Gastrocnemius medialis (tissue), 4 donors: ENCODE measurements around the gene ANKS6. TPM values are rescaled to one million over a fixed set of nuclear protein-coding genes. Genes with fewer than 3 reads are reported as not detected.

Source experiments
- ATAC-seq, 2 donors: fragments of 150-250 bp; one replicate each; pipeline ENCODE4 v1.9.1; 2016
- DNase-seq, 2 donors: peaks; one replicate each; pipeline ENCODE4 v3.0.0-alpha.2; 2019
- H3K27ac ChIP-seq, 4 donors: fragments of 200-600 bp; sonication (generic); 1 replicate in 1 of 4; 2 replicates in 3 of 4; pipeline ENCODE4 v1.5.1; 2016 to 2018; ENCODE audit warnings: mild to moderate bottlenecking in 2 of 4, moderate library complexity in 1 of 4
- H3K27me3 ChIP-seq, 3 donors: fragments of 200-600 bp; sonication (generic) in 2 of 3; 1 replicate in 1 of 3; 2 replicates in 2 of 3; pipeline versions ENCODE4 v1.5.1 to v1.6.0; 2016 to 2019; ENCODE audit warnings: mild to moderate bottlenecking in 1 of 3, moderate library complexity in 1 of 3
- H3K36me3 ChIP-seq, 2 donors: fragments of 200-600 bp; sonication (generic) in 1 of 2; one replicate each; pipeline ENCODE4 v1.5.1; 2017 to 2018
- H3K4me1 ChIP-seq, 2 donors: fragments of 200-600 bp; sonication (generic) in 1 of 2; one replicate each; pipeline ENCODE4 v1.5.1; 2016 to 2017; ENCODE audit warnings: mild to moderate bottlenecking in 2 of 2
- H3K4me3 ChIP-seq, 4 donors: fragments of 200-600 bp; sonication (generic) in 3 of 4; 1 replicate in 1 of 4; 2 replicates in 3 of 4; pipeline ENCODE4 v1.5.1; 2016 to 2019; ENCODE audit warnings: mild to moderate bottlenecking in 2 of 4
- H3K9me3 ChIP-seq, 3 donors: fragments of 200-600 bp; sonication (generic) in 2 of 3; 1 replicate in 1 of 3; 2 replicates in 2 of 3; pipeline ENCODE4 v1.5.1; 2016 to 2019
- CTCF ChIP-seq, 5 experiments: fragments of 450-650 bp in 3 of 5; fragments of 200-600 bp in 2 of 5; sonication (generic) in 2 of 5; IDR thresholded peaks in 4 of 5; conservative IDR thresholded peaks in 1 of 5; 1 replicate in 4 of 5; 2 replicates in 1 of 5; pipeline ENCODE4 v1.5.1; 2016 to 2019; ENCODE audit warnings: antibody characterized with exemption in 5 of 5, mild to moderate bottlenecking in 3 of 5, moderate library complexity in 3 of 5
- POLR2A ChIP-seq, 2 donors: fragments of 450-650 bp; IDR thresholded peaks; one replicate each; pipeline ENCODE4 v1.6.1; 2017; ENCODE audit warnings: antibody characterized with exemption in 2 of 2, mild to moderate bottlenecking in 2 of 2, moderate library complexity in 2 of 2
- in situ Hi-C, 4 donors: fragments of 200-750 bp; cut with MboI; loops; one replicate each; pipeline versions ENCODE4 v1.15.0 to v1.8.0; 2017; ENCODE audit warnings: low sequenced_read_pairs in 4 of 4
- intact Hi-C: fragments of 100-400 bp; cut with DNase I; formaldehyde crosslinking; loops from one replicate; pipeline ENCODE4 v1.15.1; 2023; ENCODE audit warnings: low total_unique reads
- total RNA-seq, 4 donors: library from RNA; depleted of rRNA; stranded (reverse); fragments of >200 nt; gene quantifications; one replicate each; pipeline versions ENCODE4 v1.1.0 to v1.2.3, GENCODE V29; 2016

Gene ANKS6
- total RNA-seq, 4 donors from 2014 or later = 3.9 to 7.0 (median 4.4) TPM

- Histone ChIP-seq H3K9me3 (no peaks in the 10 kb centered on the region), H3K27ac (no peak overlapping the region), H3K36me3 (no peaks in the 10 kb centered on the region), H3K4me1 (no peaks in the 10 kb centered on the region), H3K27me3 (no peaks in the 10 kb centered on the region), H3K4me3 (no peak overlapping the region)
- no peak for ATAC-seq
- TF ChIP-seq CTCF (IDR thresholded peaks at IDR 0.05 in 4 of 5, conservative IDR thresholded peaks at IDR 0.05 in 1 of 5) = no peak
- TF ChIP-seq POLR2A (IDR thresholded peaks at IDR 0.05) = no peak
- in situ Hi-C loops (no loop called here), intact Hi-C loops (no loop called here)
- no peak for DNase-seq
Observed at GRCh38 chr9:98833090-98833956, 37.0 kb upstream of the ANKS6 start.

DNA sequence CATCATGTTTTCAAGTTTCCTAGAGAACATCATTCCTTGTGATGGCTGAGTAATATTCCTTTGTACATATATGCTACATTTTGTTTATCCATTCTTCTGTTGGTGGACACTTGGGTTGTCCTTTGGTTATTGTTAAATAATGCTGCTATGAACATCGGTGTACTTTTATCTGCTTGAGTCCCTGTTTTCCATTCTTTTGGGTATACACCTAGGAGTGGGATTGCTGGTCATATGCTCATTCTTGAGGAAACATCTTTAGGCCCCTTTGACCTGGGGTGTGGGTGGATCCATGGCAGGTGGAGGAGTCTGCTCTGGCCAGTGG lies 36.4 kb upstream of the ANKS6 start:
- no peaks in the 10 kb centered on the region for H3K36me3 ChIP-seq
- H3K4me3 ChIP-seq = no peak overlapping the region
- intact Hi-C loops (no loop called here), in situ Hi-C loops (no loop called here)
- H3K27ac ChIP-seq = no peak overlapping the region
- DNase-seq (no peak), ATAC-seq (no peak)
- H3K27me3 ChIP-seq = no peaks in the 10 kb centered on the region
- no peaks in the 10 kb centered on the region for H3K4me1 ChIP-seq
- TF ChIP-seq POLR2A (IDR thresholded peaks at IDR 0.05) (no peak), CTCF (IDR thresholded peaks at IDR 0.05 in 4 of 5, conservative IDR thresholded peaks at IDR 0.05 in 1 of 5) (no peak)
- no peaks in the 10 kb centered on the region for H3K9me3 ChIP-seq

GRCh38 chr9:98831696-98832095 lies 35.3 kb upstream of the ANKS6 start:
- H3K27ac ChIP-seq = no peak overlapping the region
- H3K9me3 ChIP-seq = no peaks in the 10 kb centered on the region
- ATAC-seq = no peak
- H3K27me3 ChIP-seq = no peaks in the 10 kb centered on the region
- intact Hi-C loops (no loop called here), in situ Hi-C loops (no loop called here)
- no peak for TF ChIP-seq CTCF (IDR thresholded peaks at IDR 0.05 in 4 of 5, conservative IDR thresholded peaks at IDR 0.05 in 1 of 5)
- TF ChIP-seq POLR2A (IDR thresholded peaks at IDR 0.05) = no peak
- no peak for DNase-seq
- no peaks in the 10 kb centered on the region for H3K36me3 ChIP-seq
- H3K4me3 ChIP-seq = no peak overlapping the region
- H3K4me1 ChIP-seq = no peaks in the 10 kb centered on the region

GRCh38 chr9:98830554-98830953 lies 34.2 kb upstream of the ANKS6 start:
- Histone ChIP-seq H3K27me3 (no peaks in the 10 kb centered on the region), H3K9me3 (no peaks in the 10 kb centered on the region), H3K4me1 (no peaks in the 10 kb centered on the region), H3K4me3 (no peak overlapping the region), H3K27ac (no peak overlapping the region), H3K36me3 (no peaks in the 10 kb centered on the region)
- intact Hi-C loops (no loop called here), in situ Hi-C loops (no loop called here)
- ATAC-seq (no peak), DNase-seq (no peak)
- no peak for TF ChIP-seq POLR2A (IDR thresholded peaks at IDR 0.05)
- TF ChIP-seq CTCF (IDR thresholded peaks at IDR 0.05 in 4 of 5, conservative IDR thresholded peaks at IDR 0.05 in 1 of 5) = no peak

GRCh38 chr9:98829766-98830165 lies 33.4 kb upstream of the ANKS6 start:
- Histone ChIP-seq H3K27ac (no peak overlapping the region), H3K4me1 (no peaks in the 10 kb centered on the region), H3K36me3 (no peaks in the 10 kb centered on the region), H3K4me3 (no peak overlapping the region), H3K27me3 (no peaks in the 10 kb centered on the region), H3K9me3 (no peaks in the 10 kb centered on the region)
- ATAC-seq (no peak), DNase-seq (no peak)
- in situ Hi-C loops = no loop called here
- TF ChIP-seq POLR2A (IDR thresholded peaks at IDR 0.05) (no peak), CTCF (IDR thresholded peaks at IDR 0.05 in 4 of 5, conservative IDR thresholded peaks at IDR 0.05 in 1 of 5) (no peak)
- intact Hi-C loops = no loop called here
